IMR-90 (cell line): ENCODE data around the gene KCNJ6. TPM values are rescaled to one million over a fixed set of nuclear protein-coding genes. Genes with fewer than 3 reads are reported as not detected.

ENCODE experiments used
- ATAC-seq: fragments of 200-7000 bp; cut with Tn5 transposase; 2 replicates; pipeline ENCODE4 v1.9.1; 2020; ENCODE audit warnings: low read depth, mild to moderate bottlenecking, moderate library complexity
- BruUV-seq: library from RNA; stranded (reverse); fragments of 400-500 nt; replicated peaks from 2 replicates; lab custom pipeline; 2021; lab: Mats Ljungman, UMichigan
- CTCF ChIA-PET: fragments of 300-600 bp; formaldehyde crosslinking; extraction: SDS; loops from one replicate; lab custom pipeline; 2021; ENCODE audit warnings: antibody characterized with exemption; lab: Yijun Ruan, JAX
- POLR2A ChIA-PET: fragments of 300-600 bp; sonication (Branson Sonifier 250); formaldehyde crosslinking; loops from one replicate; lab custom pipeline; 2022; ENCODE audit warnings: antibody characterized with exemption; ENCODE audit not compliant: unreplicated experiment; lab: Charles Lee
- DNase-seq: peaks from one replicate; pipeline ENCODE4 v3.0.0; 2013
- H2AFZ ChIP-seq: replicated peaks from 2 replicates; pipeline ENCODE3; 2013; ENCODE audit warnings: low read length, mild to moderate bottlenecking; ENCODE audit not compliant: poor library complexity
- H2AK5ac ChIP-seq: 2 replicates; pipeline ENCODE4 v1.6.1; 2013; ENCODE audit warnings: low read depth, low read length, inconsistent platforms
- H2AK9ac ChIP-seq: replicated peaks from 2 replicates; pipeline ENCODE3; 2013; ENCODE audit warnings: mild to moderate bottlenecking, low read depth, low read length, moderate library complexity; ENCODE audit not compliant: poor library complexity
- H2BK120ac ChIP-seq: 2 replicates; pipeline ENCODE4 v1.6.1; 2013; ENCODE audit warnings: low read depth, low read length, inconsistent platforms
- H2BK15ac ChIP-seq: 3 replicates; pipeline ENCODE4 v1.6.1; 2013; ENCODE audit warnings: low read depth, low read length, inconsistent platforms
- H2BK20ac ChIP-seq: 2 replicates; pipeline ENCODE4 v1.6.1; 2013; ENCODE audit warnings: low read depth, mild to moderate bottlenecking, inconsistent platforms, low read length, moderate library complexity
- H2BK5ac ChIP-seq: 2 replicates; pipeline ENCODE4 v1.6.1; 2013; ENCODE audit warnings: mild to moderate bottlenecking, low read depth, low read length, inconsistent platforms; ENCODE audit not compliant: poor library complexity, severe bottlenecking
- H3K14ac ChIP-seq: replicated peaks from 2 replicates; pipeline ENCODE4 v1.6.1; 2013; ENCODE audit warnings: low read depth, low read length, inconsistent platforms
- H3K18ac ChIP-seq: 2 replicates; pipeline ENCODE4 v1.6.1; 2013; ENCODE audit warnings: low read depth, low read length, control low read depth
- H3K23ac ChIP-seq: 2 replicates; pipeline ENCODE4 v1.6.1; 2013; ENCODE audit warnings: low read depth, low read length, inconsistent platforms
- H3K27ac ChIP-seq: 2 replicates; pipeline ENCODE4 v1.5.1; 2013; ENCODE audit warnings: mild to moderate bottlenecking, control low read depth, low read length; ENCODE audit not compliant: insufficient read depth
- H3K27me3 ChIP-seq: 2 replicates; pipeline ENCODE4 v1.6.1; 2013; ENCODE audit warnings: low read length; ENCODE audit not compliant: control insufficient read depth, insufficient read depth
- H3K36me3 ChIP-seq: 2 replicates; pipeline ENCODE4 v1.6.1; 2013; ENCODE audit warnings: low read length, mixed read lengths; ENCODE audit not compliant: control insufficient read depth, insufficient read depth
- H3K4ac ChIP-seq: 2 replicates; pipeline ENCODE4 v1.6.1; 2013; ENCODE audit warnings: low read depth, low read length, inconsistent platforms
- H3K4me1 ChIP-seq: 2 replicates; pipeline ENCODE4 v1.6.1; 2013; ENCODE audit warnings: low read length, mixed read lengths; ENCODE audit not compliant: control insufficient read depth, insufficient read depth
- H3K4me2 ChIP-seq: 2 replicates; pipeline ENCODE4 v1.6.1; 2013; ENCODE audit warnings: low read depth, mild to moderate bottlenecking, control low read depth, low read length, moderate library complexity
- H3K4me3 ChIP-seq: 2 replicates; pipeline ENCODE4 v1.5.1; 2013; ENCODE audit warnings: low read depth, mild to moderate bottlenecking, control low read depth, low read length, moderate library complexity; ENCODE audit not compliant: insufficient read depth
- H3K56ac ChIP-seq: 2 replicates; pipeline ENCODE4 v1.6.1; 2013; ENCODE audit warnings: low read length, inconsistent platforms; ENCODE audit not compliant: insufficient read depth; ENCODE audit errors: extremely low read depth
- H3K79me1 ChIP-seq, 2 experiments: 2 replicates each; pipeline ENCODE4 v1.6.1; 2013; ENCODE audit warnings: low read length in 2 of 2, inconsistent platforms in 1 of 2, low read depth in 1 of 2
- H3K9ac ChIP-seq: 2 replicates; pipeline ENCODE4 v1.6.1; 2013; ENCODE audit warnings: low read depth, low read length, control low read depth
- H3K9me1 ChIP-seq: 2 replicates; pipeline ENCODE4 v1.6.1; 2013; ENCODE audit warnings: low read length, inconsistent platforms; ENCODE audit not compliant: insufficient read depth
- H3K9me3 ChIP-seq: 2 replicates; pipeline ENCODE4 v1.6.1; 2013; ENCODE audit warnings: low read length; ENCODE audit not compliant: control insufficient read depth, insufficient read depth
- H4K20me1 ChIP-seq: 2 replicates; pipeline ENCODE4 v1.6.1; 2013; ENCODE audit warnings: low read length, inconsistent platforms; ENCODE audit not compliant: insufficient read depth
- H4K5ac ChIP-seq: 2 replicates; pipeline ENCODE4 v1.6.1; 2013; ENCODE audit warnings: mild to moderate bottlenecking, low read depth, low read length, control low read depth
- H4K8ac ChIP-seq, 2 experiments: 2 replicates each; pipeline ENCODE4 v1.6.1; 2013; ENCODE audit warnings: low read depth in 2 of 2, low read length in 2 of 2, control low read depth in 1 of 2, inconsistent platforms in 1 of 2
- H4K91ac ChIP-seq: 2 replicates; pipeline ENCODE4 v1.6.1; 2013; ENCODE audit warnings: low read depth, low read length, inconsistent platforms; ENCODE audit not compliant: insufficient read depth
- BHLHE40 ChIP-seq: fragments of 150-350 bp; IDR thresholded peaks from 2 replicates; pipeline ENCODE4 v1.6.1; 2016; ENCODE audit warnings: mild to moderate bottlenecking, low read depth, low read length
- CEBPB ChIP-seq: IDR thresholded peaks from 2 replicates; pipeline ENCODE4 v1.6.1; 2012; ENCODE audit warnings: low read depth, low read length, improper control_type of control experiment
- FOS ChIP-seq: fragments of 150-350 bp; IDR thresholded peaks from 2 replicates; pipeline ENCODE4 v1.6.1; 2016; ENCODE audit warnings: low read depth, low read length
- MAFK ChIP-seq: IDR thresholded peaks from 2 replicates; pipeline ENCODE4 v1.6.1; 2012; ENCODE audit warnings: low read depth, low read length, improper control_type of control experiment
- MAZ ChIP-seq: IDR thresholded peaks from 2 replicates; pipeline ENCODE4 v1.6.1; 2012; ENCODE audit warnings: low read depth, mild to moderate bottlenecking, low read length, improper control_type of control experiment, moderate library complexity, borderline replicate concordance
- MXI1 ChIP-seq: IDR thresholded peaks from 2 replicates; pipeline ENCODE4 v1.6.1; 2012; ENCODE audit warnings: low read depth, mild to moderate bottlenecking, low read length, moderate library complexity, borderline replicate concordance
- NFE2L2 ChIP-seq: fragments of 150-350 bp; IDR thresholded peaks from 2 replicates; pipeline ENCODE4 v1.6.1; 2016; ENCODE audit warnings: low read depth, mild to moderate bottlenecking, low read length
- POLR2A ChIP-seq: IDR thresholded peaks from 2 replicates; pipeline ENCODE4 v1.6.1; 2012; ENCODE audit warnings: mild to moderate bottlenecking, low read depth, low read length
- RAD21 ChIP-seq: IDR thresholded peaks from 2 replicates; pipeline ENCODE4 v1.6.1; 2012; ENCODE audit warnings: low read length, improper control_type of control experiment
- RCOR1 ChIP-seq: IDR thresholded peaks from 2 replicates; pipeline ENCODE4 v1.6.1; 2012; ENCODE audit warnings: mild to moderate bottlenecking, low read length, improper control_type of control experiment; ENCODE audit not compliant: insufficient replicate concordance
- RFX5 ChIP-seq: IDR thresholded peaks from 2 replicates; pipeline ENCODE4 v1.8.0; 2012; ENCODE audit warnings: low read depth, mild to moderate bottlenecking, low read length, moderate library complexity
- SMC3 ChIP-seq: fragments of 150-350 bp; IDR thresholded peaks from 2 replicates; pipeline ENCODE4 v1.6.1; 2016; ENCODE audit warnings: low read depth, mild to moderate bottlenecking, antibody characterized with exemption, low read length, moderate library complexity
- WGBS, 2 experiments: methylation state at CpG; one replicate each; pipeline versions ENCODE4 v1.1.5 to v1.1.7; 2013; ENCODE audit warnings: missing lambda C conversion rate in 2 of 2; ENCODE audit not compliant: insufficient read length in 1 of 2; ENCODE audit errors: extremely low coverage in 2 of 2; 5-methylcytosine and 5-hydroxymethylcytosine counted together
- dilution Hi-C: fragments of 300-500 bp; cut with HindIII; formaldehyde crosslinking; loops from one replicate; pipeline ENCODE4 v1.14.3; 2018; ENCODE audit warnings: low sequenced_read_pairs; ENCODE audit not compliant: unreplicated experiment
- in situ Hi-C: fragments of 300-500 bp; cut with MboI; formaldehyde crosslinking; loops from 3 replicates; pipeline ENCODE4 v1.14.3; 2019; ENCODE audit warnings: low sequenced_read_pairs, inconsistent platforms, mixed read lengths
- intact Hi-C: fragments of 100-400 bp; cut with micrococcal nuclease; formaldehyde crosslinking; loops from 2 replicates; pipeline ENCODE4 v1.10.0; 2022
- polyA plus RNA-seq, 3 experiments: library from polyadenylated mRNA; depleted of rRNA; stranded (reverse); fragments of >200 nt; gene quantifications; 2 replicates each; pipeline ENCODE4 v1.2.3, GENCODE V29; 2012; ENCODE audit warnings: low replicate concordance in 1 of 3
- total RNA-seq: library from RNA; depleted of rRNA; stranded (reverse); fragments of >200 nt; gene quantifications from 2 replicates; pipeline ENCODE4 v1.2.3, GENCODE V29; 2012
- TF ChIP-seq, protein P1 (sequence below): fragments of 150-350 bp; IDR thresholded peaks from 2 replicates; pipeline ENCODE4 v1.6.1; 2017; ENCODE audit warnings: mild to moderate bottlenecking, antibody characterized with exemption, low read length, low read depth
- TF ChIP-seq, protein P2 (sequence below): fragments of 150-350 bp; IDR thresholded peaks from 2 replicates; pipeline ENCODE4 v1.6.1; 2016; ENCODE audit warnings: low read depth, mild to moderate bottlenecking, low read length, moderate library complexity, borderline replicate concordance

KCNJ6 gene
- total and polyA plus RNA-seq, 2 of the 4 experiments (the other 2 are of a cell fraction) = under 0.01 to 0.02 TPM

DNA sequence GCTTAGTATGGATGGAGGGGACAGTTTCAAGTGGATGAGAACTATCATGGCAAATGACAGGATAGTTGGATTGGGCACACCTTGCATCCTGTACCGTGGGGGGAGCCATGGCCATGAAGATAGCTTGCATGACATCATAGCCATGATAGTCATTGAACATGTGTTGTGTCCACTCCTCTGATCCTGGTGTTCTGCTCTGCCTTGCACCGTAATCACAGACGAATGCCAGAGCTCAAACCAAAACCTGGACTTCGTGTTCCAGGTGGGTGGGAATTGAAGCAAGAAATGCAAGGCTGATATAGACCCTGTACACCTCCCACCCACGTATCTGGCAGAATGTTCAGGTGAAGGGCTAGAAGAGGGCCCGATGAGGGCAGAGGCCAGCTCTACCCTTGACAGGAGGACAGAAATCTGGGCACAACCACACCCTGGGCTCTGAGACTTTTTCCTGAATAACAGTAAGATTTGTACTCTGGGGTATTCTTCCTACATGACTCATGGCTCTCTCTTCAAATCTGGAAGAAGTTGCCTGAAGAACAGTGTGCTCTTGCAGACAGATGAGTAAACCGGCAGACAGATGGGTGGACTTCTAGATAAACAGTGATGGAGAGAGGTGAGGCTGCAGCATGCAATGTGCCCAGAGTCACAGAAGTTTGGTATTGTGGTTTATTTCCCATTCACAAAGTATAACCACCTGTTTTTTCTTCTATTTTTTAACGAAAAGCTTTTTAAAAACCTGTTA lies 45.0 kb downstream of the KCNJ6 start (continued):
- TF ChIP-seq, protein P1, sequence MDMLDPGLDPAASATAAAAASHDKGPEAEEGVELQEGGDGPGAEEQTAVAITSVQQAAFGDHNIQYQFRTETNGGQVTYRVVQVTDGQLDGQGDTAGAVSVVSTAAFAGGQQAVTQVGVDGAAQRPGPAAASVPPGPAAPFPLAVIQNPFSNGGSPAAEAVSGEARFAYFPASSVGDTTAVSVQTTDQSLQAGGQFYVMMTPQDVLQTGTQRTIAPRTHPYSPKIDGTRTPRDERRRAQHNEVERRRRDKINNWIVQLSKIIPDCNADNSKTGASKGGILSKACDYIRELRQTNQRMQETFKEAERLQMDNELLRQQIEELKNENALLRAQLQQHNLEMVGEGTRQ = no peak

DNA sequence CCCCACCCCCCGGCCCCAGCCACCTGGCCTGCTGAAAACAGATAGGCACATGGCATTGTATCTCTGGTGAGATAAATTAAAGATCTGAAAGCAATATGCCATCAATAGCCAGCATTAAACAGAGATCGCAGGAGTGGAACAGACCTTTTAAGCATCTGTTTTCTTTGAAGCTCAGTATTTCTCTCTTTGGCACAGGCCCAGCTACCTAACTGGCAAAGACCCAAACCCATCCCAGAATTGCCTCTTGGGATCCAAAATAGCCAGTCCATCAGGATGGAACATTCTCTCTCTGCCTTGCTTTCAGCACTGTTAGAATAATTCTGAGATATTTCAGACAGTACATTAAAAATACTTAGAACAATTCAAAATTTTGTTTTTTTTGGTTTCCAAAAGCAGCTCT lies 46.0 kb downstream of the KCNJ6 start:
- dilution Hi-C loops = no loop called here
- CTCF ChIA-PET = no interaction called here
- H3K27ac ChIP-seq = no peak overlapping the region
- TF ChIP-seq RAD21 (no peak), MAFK (no peak), FOS (no peak), RFX5 (no peak), CEBPB (no peak), POLR2A (no peak), RCOR1 (no peak), NFE2L2 (no peak), MXI1 (no peak), SMC3 (no peak), BHLHE40 (no peak), MAZ (no peak)
- TF ChIP-seq, protein P1 = no peak
- TF ChIP-seq, protein P2, sequence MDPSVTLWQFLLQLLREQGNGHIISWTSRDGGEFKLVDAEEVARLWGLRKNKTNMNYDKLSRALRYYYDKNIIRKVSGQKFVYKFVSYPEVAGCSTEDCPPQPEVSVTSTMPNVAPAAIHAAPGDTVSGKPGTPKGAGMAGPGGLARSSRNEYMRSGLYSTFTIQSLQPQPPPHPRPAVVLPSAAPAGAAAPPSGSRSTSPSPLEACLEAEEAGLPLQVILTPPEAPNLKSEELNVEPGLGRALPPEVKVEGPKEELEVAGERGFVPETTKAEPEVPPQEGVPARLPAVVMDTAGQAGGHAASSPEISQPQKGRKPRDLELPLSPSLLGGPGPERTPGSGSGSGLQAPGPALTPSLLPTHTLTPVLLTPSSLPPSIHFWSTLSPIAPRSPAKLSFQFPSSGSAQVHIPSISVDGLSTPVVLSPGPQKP = no peak

More for the DNA sequence above, 46.0 kb downstream of the KCNJ6 start:
- in situ Hi-C loops = no loop called here
- peak overlapping the region; percentile 20; the same call in 1 of the 2 replicates for H3K4ac ChIP-seq
- H3K4me3 ChIP-seq = no peak overlapping the region
- H3K18ac ChIP-seq = no peak overlapping the region
- H3K56ac ChIP-seq = no peak overlapping the region
- DNase-seq (no peak), ATAC-seq (no peak)
- H3K9ac ChIP-seq = no peak overlapping the region
- no CpG with 5 or more reads among the region's 2 CpGs for WGBS, 2 experiments
- no peak overlapping the region for H2AFZ ChIP-seq
- H2AK5ac ChIP-seq = no peak overlapping the region; the same call in 1 of the 2 replicates
- no peak overlapping the region for H4K5ac ChIP-seq
- no peaks in the 10 kb centered on the region for H4K20me1 ChIP-seq
- no peaks in the 10 kb centered on the region for H3K79me1 ChIP-seq
- no peak overlapping the region for H2AK9ac ChIP-seq
- H3K36me3 ChIP-seq = no peaks in the 10 kb centered on the region
- no TSS peak for BruUV-seq
- H3K23ac ChIP-seq = no peak overlapping the region
- no peak overlapping the region; the same call in 2 of the 3 replicates for H2BK15ac ChIP-seq
- H4K8ac ChIP-seq = no peak overlapping the region; a peak in 1 of 4 replicates
- no peaks in the 10 kb centered on the region for H3K27me3 ChIP-seq
- no peak overlapping the region for H2BK20ac ChIP-seq
- intact Hi-C loops = no loop called here
- no peak overlapping the region for H3K4me2 ChIP-seq
- H3K14ac ChIP-seq = no peak overlapping the region
- peaks cover 12% of the 10 kb centered on the region for H3K4me1 ChIP-seq
- H3K9me1 ChIP-seq = peaks cover 19% of the 10 kb centered on the region
- POLR2A ChIA-PET = interaction anchor here (1.4 kb wide), 1 partner anchor 14 kb away, joined by 11 read pairs; no protein-coding TSS in a partner anchor
- H2BK120ac ChIP-seq = no peak overlapping the region; the same call in 1 of the 2 replicates
- no peaks in the 10 kb centered on the region for H3K9me3 ChIP-seq
- no peak overlapping the region for H2BK5ac ChIP-seq
- no peak overlapping the region for H4K91ac ChIP-seq
